B cell (primary cell): ENCODE results near the gene ADAMTS17.

Experiments
- CTCF ChIP-seq: fragments of 200-600 bp; IDR thresholded peaks from one replicate; pipeline ENCODE4 v1.8.0; 2022; ENCODE audit warnings: antibody characterized with exemption, mild to moderate bottlenecking
- EZH2 ChIP-seq: IDR thresholded peaks from 2 replicates; pipeline ENCODE4 v1.6.1; 2012; ENCODE audit warnings: borderline replicate concordance, low read depth, mild to moderate bottlenecking, moderate library complexity, low read length; ENCODE audit not compliant: insufficient read depth, poor library complexity, severe bottlenecking

GRCh38 chr15:100244796-100245486, 96.8 kb downstream of the ADAMTS17 start:
- TF ChIP-seq EZH2 (no peak), CTCF (no peak)
